Endodermal cell (in vitro differentiated cells): ENCODE results near the gene ZNF423. TPM values are rescaled to one million over a fixed set of nuclear protein-coding genes. Genes with fewer than 3 reads are reported as not detected.
A peak's percentile ranks its signal among the peaks of the same experiment; 100 is the strongest.

Source experiments
- DNase-seq: peaks from one replicate; pipeline ENCODE4 v3.0.0-alpha.2; 2017
- H3K27ac ChIP-seq: 2 replicates; pipeline ENCODE4 v1.5.1; 2013; ENCODE audit warnings: mild to moderate bottlenecking, low read depth, low read length, moderate library complexity
- H3K27me3 ChIP-seq: 2 replicates; pipeline ENCODE4 v1.6.1; 2013; ENCODE audit warnings: mild to moderate bottlenecking, low read length, moderate library complexity; ENCODE audit not compliant: insufficient read depth, control insufficient read depth, poor library complexity, severe bottlenecking
- H3K36me3 ChIP-seq: 2 replicates; pipeline ENCODE4 v1.7.0; 2013; ENCODE audit warnings: mild to moderate bottlenecking, low read length, moderate library complexity; ENCODE audit not compliant: control insufficient read depth, insufficient read depth
- H3K4me1 ChIP-seq: one replicate; pipeline ENCODE4 v1.7.0; 2013; ENCODE audit warnings: low read length; ENCODE audit not compliant: control insufficient read depth, insufficient read depth
- H3K4me3 ChIP-seq: 2 replicates; pipeline ENCODE4 v1.5.1; 2013; ENCODE audit warnings: mild to moderate bottlenecking, low read length, moderate library complexity
- H3K9ac ChIP-seq: 2 replicates; pipeline ENCODE4 v1.6.1; 2013; ENCODE audit warnings: mild to moderate bottlenecking, low read length, moderate library complexity; ENCODE audit not compliant: poor library complexity, severe bottlenecking; ENCODE audit errors: extremely low read depth
- H3K9me3 ChIP-seq: 2 replicates; pipeline ENCODE4 v1.6.1; 2013; ENCODE audit warnings: mild to moderate bottlenecking, low read length, moderate library complexity; ENCODE audit not compliant: control insufficient read depth
- H3K27ac Mint-ChIP-seq: 2 replicates; pipeline ENCODE4 v1.8.0; 2020; ENCODE audit warnings: mixed read lengths
- H3K27me3 Mint-ChIP-seq: 2 replicates; pipeline ENCODE4 v1.8.0; 2021; ENCODE audit warnings: mild to moderate bottlenecking, mixed read lengths; ENCODE audit not compliant: insufficient read depth
- H3K36me3 Mint-ChIP-seq: 2 replicates; pipeline ENCODE4 v1.8.0; 2020; ENCODE audit warnings: low read depth, mixed read lengths
- H3K4me1 Mint-ChIP-seq: 2 replicates; pipeline ENCODE4 v1.8.0; 2020; ENCODE audit warnings: mixed read lengths
- H3K4me3 Mint-ChIP-seq: 2 replicates; pipeline ENCODE4 v1.8.0; 2020; ENCODE audit warnings: mild to moderate bottlenecking, moderate library complexity, mixed read lengths
- H3K9me3 Mint-ChIP-seq: 2 replicates; pipeline ENCODE4 v1.8.0; 2020; ENCODE audit warnings: mild to moderate bottlenecking, mixed read lengths
- CTCF ChIP-seq: fragments of 200-600 bp; sonication (generic); conservative IDR thresholded peaks from 2 replicates; pipeline ENCODE4 v1.5.0; 2021; ENCODE audit warnings: antibody characterized with exemption, mild to moderate bottlenecking
- WGBS, 2 experiments: methylation state at CpG; one replicate each; pipeline versions ENCODE4 v1.1.5 to v1.1.7; 2013; ENCODE audit warnings: missing lambda C conversion rate in 2 of 2, mixed read lengths in 1 of 2; ENCODE audit not compliant: insufficient coverage in 1 of 2, insufficient read length in 1 of 2; 5-methylcytosine and 5-hydroxymethylcytosine counted together
- total RNA-seq, 2 donors: library from RNA; stranded (reverse); fragmentation: NEBNext Ultra II Directional in 1 of 2; extraction: Animal tissue kit (Norgen Biotek cat#: 25700) in 1 of 2; gene quantifications; 2 replicates in 1 of 2; 3 replicates in 1 of 2; pipeline ENCODE4 v1.2.1, GENCODE V29; 2021

The ZNF423 gene
- total RNA-seq, 2 donors from 2014 or later = 30.3 to 41.9 TPM

DNA sequence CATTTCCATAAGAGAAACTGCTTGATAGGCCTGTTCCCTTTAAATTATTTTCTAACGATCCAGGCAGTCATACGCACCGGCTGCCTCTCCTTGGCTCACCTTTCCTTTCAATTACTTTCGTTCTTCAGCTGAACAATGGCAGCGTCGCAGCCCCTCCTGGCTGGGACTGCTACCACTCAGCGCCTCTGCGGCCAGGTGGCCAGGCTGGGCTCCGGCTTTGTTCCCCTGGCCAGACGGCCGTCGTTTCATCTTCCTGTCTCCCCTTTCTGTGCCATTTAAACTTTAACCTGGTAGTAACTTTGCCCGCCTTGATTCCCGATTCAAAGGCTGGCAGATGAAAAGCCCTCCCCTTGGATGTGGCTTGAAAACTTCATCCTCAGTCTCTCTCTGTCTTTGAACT is 403.3 kb downstream of the ZNF423 start:
- WGBS, 2 experiments = 69 to 79% methylated on average over 7 to 14 of the region's 14 CpGs
- peaks cover 4% of the 10 kb centered on the region for H3K9me3 Mint-ChIP-seq
- no peaks in the 10 kb centered on the region for H3K9me3 ChIP-seq
- DNase-seq = peak; percentile 48
- no peak overlapping the region for H3K27ac Mint-ChIP-seq
- H3K4me1 Mint-ChIP-seq = peaks cover 4% of the 10 kb centered on the region
- no peak overlapping the region for H3K9ac ChIP-seq
- H3K36me3 ChIP-seq = no peaks in the 10 kb centered on the region
- H3K27ac ChIP-seq = no peak overlapping the region
- no peaks in the 10 kb centered on the region for H3K27me3 ChIP-seq
- H3K4me3 ChIP-seq = no peak overlapping the region
- no peaks in the 10 kb centered on the region for H3K4me1 ChIP-seq
- no peak overlapping the region for H3K4me3 Mint-ChIP-seq
- no peaks in the 10 kb centered on the region for H3K36me3 Mint-ChIP-seq
- TF ChIP-seq CTCF = no peak
- peaks cover 2% of the 10 kb centered on the region for H3K27me3 Mint-ChIP-seq

DNA sequence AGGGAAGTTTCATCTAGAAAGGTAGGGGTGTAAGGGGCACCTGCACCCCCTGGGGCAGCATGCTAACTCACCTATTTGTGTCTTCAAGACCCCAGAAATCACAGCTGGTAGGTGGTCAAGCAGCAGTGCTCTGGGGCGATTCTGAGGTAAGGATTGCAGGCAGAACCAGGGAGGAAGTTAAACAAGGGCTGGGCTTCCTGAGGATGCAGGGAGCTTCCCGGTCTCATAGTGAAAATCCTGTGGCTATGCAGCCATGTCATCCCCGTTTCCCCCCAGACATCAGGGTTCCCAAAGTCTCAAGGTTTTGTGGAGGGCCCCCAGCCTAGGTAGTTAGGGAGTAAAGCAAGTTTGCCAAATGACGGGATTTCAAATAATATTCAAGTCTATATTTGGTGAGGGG is 403.8 kb downstream of the ZNF423 start:
- Mint-ChIP-seq H3K9me3 (peaks cover 4% of the 10 kb centered on the region), H3K27me3 (peaks cover 2% of the 10 kb centered on the region), H3K4me3 (no peak overlapping the region), H3K4me1 (peaks cover 4% of the 10 kb centered on the region), H3K27ac (no peak overlapping the region), H3K36me3 (no peaks in the 10 kb centered on the region)
- H3K4me1 ChIP-seq = no peaks in the 10 kb centered on the region
- no peak overlapping the region for H3K9ac ChIP-seq
- TF ChIP-seq CTCF = no peak
- no peak for DNase-seq
- H3K9me3 ChIP-seq = no peaks in the 10 kb centered on the region
- no peak overlapping the region for H3K27ac ChIP-seq
- H3K27me3 ChIP-seq = no peaks in the 10 kb centered on the region
- no peak overlapping the region for H3K4me3 ChIP-seq
- 68 to 87% methylated on average over 3 of the region's 4 CpGs for WGBS, 2 experiments
- no peaks in the 10 kb centered on the region for H3K36me3 ChIP-seq

DNA sequence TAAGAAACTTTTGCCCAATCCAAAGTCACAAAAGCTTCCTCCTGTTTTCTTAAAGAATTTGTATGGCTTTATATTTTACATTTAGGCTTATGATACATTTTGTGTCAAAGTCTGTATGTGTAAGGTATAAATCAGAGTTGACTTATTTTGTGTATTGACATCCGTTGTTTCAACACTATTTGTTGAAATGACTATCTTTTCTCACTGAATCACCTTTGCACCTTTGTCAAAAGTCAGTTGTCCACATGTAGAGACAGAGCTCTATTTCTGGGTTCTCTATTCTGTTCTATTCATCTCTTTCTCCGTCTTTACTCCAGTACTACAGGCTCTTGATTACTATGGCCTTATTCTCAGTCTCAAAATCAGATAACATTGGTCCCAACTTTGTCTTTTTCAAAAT is 409.1 kb downstream of the ZNF423 start:
- no peak overlapping the region for H3K4me3 Mint-ChIP-seq
- DNase-seq = no peak
- no peaks in the 10 kb centered on the region for H3K27me3 ChIP-seq
- H3K9ac ChIP-seq = no peak overlapping the region
- H3K36me3 ChIP-seq = no peaks in the 10 kb centered on the region
- no peaks in the 10 kb centered on the region for H3K27me3 Mint-ChIP-seq
- H3K36me3 Mint-ChIP-seq = no peaks in the 10 kb centered on the region
- no peak overlapping the region for H3K27ac ChIP-seq
- H3K27ac Mint-ChIP-seq = no peak overlapping the region
- no peaks in the 10 kb centered on the region for H3K9me3 ChIP-seq
- TF ChIP-seq CTCF = no peak
- no peaks in the 10 kb centered on the region for H3K9me3 Mint-ChIP-seq
- WGBS, 2 experiments = 86 to 93% methylated on average over 2 of the region's 2 CpGs
- H3K4me1 Mint-ChIP-seq = peaks cover 12% of the 10 kb centered on the region
- H3K4me3 ChIP-seq = no peak overlapping the region
- H3K4me1 ChIP-seq = peaks cover 5% of the 10 kb centered on the region
